ENCODE results near the gene MSI2. TPM values are rescaled to one million over a fixed set of nuclear protein-coding genes. Genes with fewer than 3 reads are reported as not detected.
A peak's percentile ranks its signal among the peaks of the same experiment; 100 is the strongest.

Gene MSI2
- total and polyA plus RNA-seq, 9 of the 15 experiments (the other 6 are each of a cell fraction or from before 2014, with no cell fraction given): 4.6 to 61.8 (median 42.4) TPM

GRCh38 chr17:57366558-57367351 is 110.4 kb downstream of the MSI2 start (continued):
- peak; percentile 62; the same call in 1 of the 2 replicates for TF ChIP-seq PKNOX1 (IDR thresholded peaks at IDR 0.05)
- TF ChIP-seq SP2 (IDR thresholded peaks at IDR 0.05; ENCODE audit: extremely low read depth, low read depth, low read length, poor library complexity, severe bottlenecking): no peak
- TF ChIP-seq YY1 (IDR thresholded peaks at IDR 0.05; ENCODE audit: borderline replicate concordance in 1 of 3, control insufficient read depth in 1 of 3, extremely low read depth in 1 of 3, insufficient read depth in 3 of 3, insufficient read length in 1 of 3, insufficient replicate concordance in 2 of 3, low read depth in 1 of 3, low read length in 2 of 3): peak in 1 of 3 experiments; percentile 55
- TF ChIP-seq ADNP (tag; IDR thresholded peaks at IDR 0.05): no peak
- TF ChIP-seq ZNF274 (IDR thresholded peaks at IDR 0.05; ENCODE audit: borderline replicate concordance, low read depth, low read length): no peak
- TF ChIP-seq PTRF (tag; IDR thresholded peaks at IDR 0.05): no peak
- no peak for TF ChIP-seq ZNF133 (CRISPR knock-in tag; IDR thresholded peaks at IDR 0.05)
- peak; percentile 66 for TF ChIP-seq CBFA2T2 (conservative IDR thresholded peaks at IDR 0.05)
- no peak for TF ChIP-seq ZNF347 (CRISPR knock-in tag; IDR thresholded peaks at IDR 0.05; ENCODE audit: low read depth)
- TF ChIP-seq ZNF584 (CRISPR knock-in tag; IDR thresholded peaks at IDR 0.05; ENCODE audit: low read depth): no peak
- TF ChIP-seq NFE2 (IDR thresholded peaks at IDR 0.05; ENCODE audit: low read depth): peak; percentile 92
- 0 out of 2 replicates have a peak, but pooled peaks have one; percentile 49 for TF ChIP-seq MEF2A (IDR thresholded peaks at IDR 0.05; ENCODE audit: control insufficient read depth, low read depth, low read length)
- peak; percentile 66 for TF ChIP-seq MEIS2 (IDR thresholded peaks at IDR 0.05; ENCODE audit: partially characterized antibody)
- no peak for TF ChIP-seq TCF7 (IDR thresholded peaks at IDR 0.05; ENCODE audit: borderline replicate concordance)
- peak; percentile 63 to 78 for TF ChIP-seq KDM1A (IDR thresholded peaks at IDR 0.05)
- peak; percentile 33; the same call in 1 of the 2 replicates for TF ChIP-seq TEAD4 (IDR thresholded peaks at IDR 0.05; ENCODE audit: low read length)
- no peak for TF ChIP-seq TEAD4 (CRISPR knock-in tag; IDR thresholded peaks at IDR 0.05; ENCODE audit: borderline replicate concordance)
- peak; percentile 59; the same call in 1 of the 2 replicates for TF ChIP-seq HMBOX1 (IDR thresholded peaks at IDR 0.05)
- no peak for TF ChIP-seq CUX1 (CRISPR knock-in tag; IDR thresholded peaks at IDR 0.05)
- peak; percentile 74 for TF ChIP-seq DPF2 (IDR thresholded peaks at IDR 0.05)
- peak; percentile 60 for TF ChIP-seq MAFG (tag; conservative IDR thresholded peaks at IDR 0.05)

Measured in K562 (cell line).